GM21576 (cell line): ENCODE results near the gene TSHZ2.

ENCODE experiments used
- ATAC-seq: cut with Tn5 transposase; IDR thresholded peaks from one replicate; pipeline ENCODE4 v1.9.1; 2021; ENCODE audit warnings: mild to moderate bottlenecking, moderate library complexity; ENCODE audit not compliant: unreplicated experiment

TSHZ2 gene

GRCh38 chr20:53370345-53370961 lies 398.3 kb downstream of the TSHZ2 start:
- no peak for ATAC-seq

GRCh38 chr20:53371216-53371615 lies 399.1 kb downstream of the TSHZ2 start:
- no peak for ATAC-seq

- ATAC-seq: no peak
These were observed 403.9 kb downstream of the TSHZ2 start for GRCh38 chr20:53376021-53376420.

GRCh38 chr20:53379014-53379832 lies 407.1 kb downstream of the TSHZ2 start:
- no peak for ATAC-seq

- no peak for ATAC-seq
These were observed 407.6 kb downstream of the TSHZ2 start for GRCh38 chr20:53379833-53380120.

GRCh38 chr20:53381568-53382262 lies 409.6 kb downstream of the TSHZ2 start:
- ATAC-seq: no peak

GRCh38 chr20:53382263-53382844 lies 410.2 kb downstream of the TSHZ2 start:
- ATAC-seq: no peak

- ATAC-seq: no peak
These were observed 411.8 kb downstream of the TSHZ2 start for GRCh38 chr20:53383916-53384315.

GRCh38 chr20:53384392-53384791 lies 412.2 kb downstream of the TSHZ2 start:
- ATAC-seq: no peak

GRCh38 chr20:53385941-53386767 lies 414.0 kb downstream of the TSHZ2 start:
- ATAC-seq: no peak

- no peak for ATAC-seq
These were observed 416.0 kb downstream of the TSHZ2 start for GRCh38 chr20:53387983-53388675.

- no peak for ATAC-seq
These were observed 417.6 kb downstream of the TSHZ2 start for GRCh38 chr20:53389516-53390300.

- no peak for ATAC-seq
These were observed 418.6 kb downstream of the TSHZ2 start for GRCh38 chr20:53390770-53391169.

- ATAC-seq: no peak
These were observed 422.3 kb downstream of the TSHZ2 start for GRCh38 chr20:53394433-53394832.

GRCh38 chr20:53395188-53395923 lies 423.2 kb downstream of the TSHZ2 start:
- ATAC-seq: no peak

GRCh38 chr20:53399083-53399482 lies 426.9 kb downstream of the TSHZ2 start:
- no peak for ATAC-seq

GRCh38 chr20:53399592-53400335 lies 427.6 kb downstream of the TSHZ2 start:
- no peak for ATAC-seq
